Nephron (organoid): ENCODE measurements around the gene METAP1.
A peak's percentile ranks its signal among the peaks of the same experiment; 100 is the strongest.
"Not testable (repeated sequence)": the region's sequence is repeated elsewhere in the genome, so short reads cannot be mapped to it uniquely, and the experiment has no call there.

Experiments
- H3K27ac Mint-ChIP-seq, 3 experiments: 2 replicates each; pipeline ENCODE4 v1.8.0; 2020; ENCODE audit warnings: mixed read lengths in 3 of 3, mild to moderate bottlenecking in 2 of 3, moderate library complexity in 1 of 3
- H3K27me3 Mint-ChIP-seq: 2 replicates; pipeline ENCODE4 v1.8.0; 2021; ENCODE audit warnings: low read depth, mild to moderate bottlenecking, moderate library complexity, mixed read lengths
- H3K36me3 Mint-ChIP-seq: 2 replicates; pipeline ENCODE4 v1.8.0; 2020; ENCODE audit warnings: low read depth, mixed read lengths
- H3K4me1 Mint-ChIP-seq: 2 replicates; pipeline ENCODE4 v1.8.0; 2020; ENCODE audit warnings: mixed read lengths
- H3K4me3 Mint-ChIP-seq, 3 experiments: 2 replicates each; pipeline ENCODE4 v1.8.0; 2020; ENCODE audit warnings: mild to moderate bottlenecking in 3 of 3, mixed read lengths in 3 of 3, moderate library complexity in 2 of 3
- H3K9me3 Mint-ChIP-seq: 2 replicates; pipeline ENCODE4 v1.8.0; 2020; ENCODE audit warnings: mixed read lengths
- TF ChIP-seq, protein P1 (sequence below), 3 experiments: fragments of 200-600 bp; sonication (generic); IDR thresholded peaks; one replicate each; pipeline ENCODE4 v1.5.0; 2021; ENCODE audit warnings: antibody characterized with exemption in 3 of 3; ENCODE audit not compliant: unreplicated experiment in 3 of 3

The METAP1 gene

GRCh38 chr4:99052902-99053301, 57.4 kb downstream of the METAP1 start:
- TF ChIP-seq, protein P1, sequence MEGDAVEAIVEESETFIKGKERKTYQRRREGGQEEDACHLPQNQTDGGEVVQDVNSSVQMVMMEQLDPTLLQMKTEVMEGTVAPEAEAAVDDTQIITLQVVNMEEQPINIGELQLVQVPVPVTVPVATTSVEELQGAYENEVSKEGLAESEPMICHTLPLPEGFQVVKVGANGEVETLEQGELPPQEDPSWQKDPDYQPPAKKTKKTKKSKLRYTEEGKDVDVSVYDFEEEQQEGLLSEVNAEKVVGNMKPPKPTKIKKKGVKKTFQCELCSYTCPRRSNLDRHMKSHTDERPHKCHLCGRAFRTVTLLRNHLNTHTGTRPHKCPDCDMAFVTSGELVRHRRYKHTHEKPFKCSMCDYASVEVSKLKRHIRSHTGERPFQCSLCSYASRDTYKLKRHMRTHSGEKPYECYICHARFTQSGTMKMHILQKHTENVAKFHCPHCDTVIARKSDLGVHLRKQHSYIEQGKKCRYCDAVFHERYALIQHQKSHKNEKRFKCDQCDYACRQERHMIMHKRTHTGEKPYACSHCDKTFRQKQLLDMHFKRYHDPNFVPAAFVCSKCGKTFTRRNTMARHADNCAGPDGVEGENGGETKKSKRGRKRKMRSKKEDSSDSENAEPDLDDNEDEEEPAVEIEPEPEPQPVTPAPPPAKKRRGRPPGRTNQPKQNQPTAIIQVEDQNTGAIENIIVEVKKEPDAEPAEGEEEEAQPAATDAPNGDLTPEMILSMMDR (IDR thresholded peaks at IDR 0.05; ENCODE audit: unreplicated experiment in 3 of 3), result no peak
- no peak overlapping the region for H3K4me3 Mint-ChIP-seq
- no peak overlapping the region for H3K27ac Mint-ChIP-seq
- no peaks in the 10 kb centered on the region for H3K9me3 Mint-ChIP-seq
- peaks cover 6% of the 10 kb centered on the region for H3K4me1 Mint-ChIP-seq
- H3K36me3 Mint-ChIP-seq, result peaks cover 63% of the 10 kb centered on the region
- no peaks in the 10 kb centered on the region for H3K27me3 Mint-ChIP-seq

DNA sequence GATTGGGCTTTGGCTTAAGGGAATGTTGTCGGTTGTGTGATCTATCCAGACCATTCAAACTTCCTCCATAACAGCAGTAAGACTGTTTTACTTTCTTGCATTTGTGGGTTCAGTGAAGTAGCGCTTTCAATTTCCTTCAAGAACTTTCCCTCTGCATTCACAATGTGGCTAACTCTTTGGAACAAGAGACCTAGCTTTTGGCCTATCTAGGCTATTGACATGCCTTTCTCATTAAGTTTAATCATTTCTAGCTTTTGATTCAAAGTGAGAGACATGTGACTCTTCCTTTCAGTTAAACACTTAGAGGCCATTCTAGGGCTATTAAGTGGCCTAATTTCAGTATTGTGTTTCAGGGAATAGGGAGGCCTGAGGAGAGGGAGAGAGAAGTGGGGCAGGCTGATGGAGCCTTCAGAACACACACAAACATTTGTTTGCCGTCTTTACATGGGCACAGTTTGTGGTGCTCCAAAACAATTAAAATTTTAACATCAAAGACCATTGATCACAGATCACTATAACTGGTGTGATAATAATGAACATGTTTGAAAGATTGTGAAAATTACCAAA, 59.0 kb downstream of the METAP1 start:
- no peaks in the 10 kb centered on the region for H3K27me3 Mint-ChIP-seq
- H3K36me3 Mint-ChIP-seq, result peaks cover 62% of the 10 kb centered on the region
- H3K27ac Mint-ChIP-seq, result peak overlapping the region in 1 of 3 experiments; percentile 69
- TF ChIP-seq, protein P1 (IDR thresholded peaks at IDR 0.05; ENCODE audit: unreplicated experiment in 3 of 3), result no peak
- no peak overlapping the region for H3K4me3 Mint-ChIP-seq
- no peaks in the 10 kb centered on the region for H3K9me3 Mint-ChIP-seq
- H3K4me1 Mint-ChIP-seq, result peaks cover 6% of the 10 kb centered on the region

DNA sequence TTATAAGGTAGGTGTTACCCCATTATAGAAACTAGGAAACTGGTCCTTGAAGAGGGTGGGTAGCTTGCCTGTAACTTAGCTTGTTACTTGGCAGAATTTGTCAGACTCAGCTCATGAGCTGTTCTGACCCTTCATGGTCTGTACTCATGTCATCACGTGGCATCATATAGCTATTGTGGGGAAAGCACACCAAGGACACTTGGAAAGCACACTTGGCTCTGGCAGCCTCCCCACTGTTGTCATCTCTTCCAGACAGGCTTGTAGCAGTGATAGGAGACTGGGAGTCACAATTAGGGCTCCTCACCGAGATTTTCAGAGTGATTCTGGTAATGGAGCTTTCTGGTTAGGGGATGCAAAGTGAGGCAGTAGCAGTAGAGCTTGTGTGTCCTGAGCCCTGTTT, 62.7 kb downstream of the METAP1 start:
- Mint-ChIP-seq H3K9me3 (no peaks in the 10 kb centered on the region), H3K27me3 (no peaks in the 10 kb centered on the region), H3K4me3 (no peak overlapping the region), H3K36me3 (peaks cover 58% of the 10 kb centered on the region), H3K27ac (no peak overlapping the region), H3K4me1 (peaks cover 28% of the 10 kb centered on the region)
- TF ChIP-seq, protein P1 (IDR thresholded peaks at IDR 0.05; ENCODE audit: unreplicated experiment in 3 of 3), result no peak

DNA sequence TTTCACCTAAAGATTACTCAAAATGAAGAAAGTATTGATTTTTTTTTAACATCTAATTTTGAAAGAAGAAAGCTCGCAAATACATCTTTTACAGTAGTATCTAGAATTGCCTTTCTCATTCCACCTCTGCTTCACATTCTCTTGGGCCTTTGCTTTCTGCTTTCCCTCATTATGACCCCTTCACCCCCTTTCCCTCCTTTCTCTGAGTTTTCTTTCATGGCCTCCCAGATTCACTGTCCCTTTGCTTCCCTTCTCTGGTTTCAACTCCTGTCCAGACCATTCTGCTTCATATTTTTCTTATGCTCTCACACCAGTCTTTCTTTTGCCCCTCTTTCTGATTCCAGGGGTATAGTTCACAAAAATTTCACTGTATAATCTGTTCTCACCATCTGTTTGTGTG, 64.0 kb downstream of the METAP1 start:
- no peaks in the 10 kb centered on the region for H3K27me3 Mint-ChIP-seq
- H3K36me3 Mint-ChIP-seq, result peaks cover 56% of the 10 kb centered on the region
- peaks cover 28% of the 10 kb centered on the region for H3K4me1 Mint-ChIP-seq
- H3K27ac Mint-ChIP-seq, result peak overlapping the region in 2 of 3 experiments; percentile 15 to 22
- H3K4me3 Mint-ChIP-seq, result no peak overlapping the region
- TF ChIP-seq, protein P1 (IDR thresholded peaks at IDR 0.05; ENCODE audit: unreplicated experiment in 3 of 3), result no peak
- no peaks in the 10 kb centered on the region for H3K9me3 Mint-ChIP-seq

DNA sequence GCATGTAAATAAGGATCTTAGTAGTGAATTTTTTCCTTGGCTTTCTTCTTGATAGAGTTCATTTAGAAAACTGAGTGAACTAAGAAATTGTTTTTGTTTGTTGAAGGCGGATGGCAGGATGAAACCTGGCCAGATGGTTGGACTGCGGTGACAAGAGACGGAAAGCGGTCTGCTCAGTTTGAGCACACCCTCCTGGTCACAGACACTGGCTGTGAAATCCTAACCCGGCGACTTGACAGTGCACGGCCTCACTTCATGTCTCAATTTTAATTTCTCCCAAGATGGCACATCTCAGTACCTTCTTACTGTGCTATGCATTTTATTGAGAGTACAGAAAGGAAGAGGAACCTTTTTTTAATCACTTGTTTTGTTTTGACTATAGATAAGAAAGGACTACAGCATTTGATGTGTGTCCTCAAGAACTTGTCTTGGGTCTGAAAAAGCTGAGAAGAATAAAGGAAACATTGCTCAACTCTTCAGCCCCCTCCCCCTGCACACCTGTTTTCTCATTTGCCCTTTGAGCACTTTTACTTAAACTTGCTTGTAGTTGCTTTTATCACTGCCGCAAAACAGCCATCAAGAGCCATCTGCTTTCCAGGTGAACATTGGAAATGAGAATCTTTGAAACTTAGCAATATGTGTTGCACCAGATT, 65.7 kb downstream of the METAP1 start:
- Mint-ChIP-seq H3K27me3 (no peaks in the 10 kb centered on the region), H3K36me3 (peaks cover 68% of the 10 kb centered on the region), H3K9me3 (peaks cover 2% of the 10 kb centered on the region), H3K4me1 (peaks cover 23% of the 10 kb centered on the region), H3K4me3 (no peak overlapping the region), H3K27ac (peak overlapping the region in 1 of 3 experiments; percentile 68)
- TF ChIP-seq, protein P1 (IDR thresholded peaks at IDR 0.05; ENCODE audit: unreplicated experiment in 3 of 3), result no peak

DNA sequence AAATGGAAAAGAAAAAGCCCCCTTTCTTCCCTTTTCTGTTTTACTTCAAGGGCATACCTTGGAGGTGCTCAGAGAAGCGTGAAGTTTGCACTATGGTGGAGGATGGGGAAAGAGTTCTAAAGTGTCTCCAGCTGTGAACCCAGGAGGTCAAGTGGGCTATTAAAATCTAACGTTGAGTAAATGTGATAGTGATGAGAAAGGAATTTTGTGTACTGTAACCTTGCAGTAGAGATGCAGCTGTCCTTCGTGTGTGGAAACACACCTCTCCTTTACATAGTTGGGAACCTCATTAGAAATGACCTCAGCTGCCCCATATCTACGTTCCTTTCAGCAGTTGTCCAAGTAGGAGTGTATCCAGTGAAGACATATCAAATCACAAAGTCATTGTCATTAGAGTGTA, 66.6 kb downstream of the METAP1 start:
- Mint-ChIP-seq H3K4me1 (peaks cover 22% of the 10 kb centered on the region), H3K27ac (peak overlapping the region in 1 of 3 experiments; percentile 68), H3K9me3 (peaks cover 2% of the 10 kb centered on the region), H3K27me3 (no peaks in the 10 kb centered on the region), H3K36me3 (peaks cover 75% of the 10 kb centered on the region), H3K4me3 (no peak overlapping the region)
- TF ChIP-seq, protein P1 (IDR thresholded peaks at IDR 0.05; ENCODE audit: unreplicated experiment in 3 of 3), result no peak

- H3K27ac Mint-ChIP-seq, H3K4me3 Mint-ChIP-seq, H3K9me3 Mint-ChIP-seq, H3K27me3 Mint-ChIP-seq: not testable (repeated sequence)
- peaks cover 75% of the 10 kb centered on the region for H3K36me3 Mint-ChIP-seq
- peaks cover 15% of the 10 kb centered on the region for H3K4me1 Mint-ChIP-seq
These were observed 70.0 kb downstream of the METAP1 start for GRCh38 chr4:99065521-99065920.
